PFSK-1 (cell line): ENCODE data around the gene SH3GLB1.

ENCODE experiments used
- POLR2AphosphoS5 ChIP-seq: IDR thresholded peaks from 2 replicates; pipeline ENCODE4 v1.6.1; 2012; ENCODE audit warnings: low read depth, mild to moderate bottlenecking, control low read depth, low read length, moderate library complexity
- SIN3A ChIP-seq: IDR thresholded peaks from 2 replicates; pipeline ENCODE4 v1.6.1; 2012; ENCODE audit warnings: mild to moderate bottlenecking, low read length, moderate library complexity, borderline replicate concordance; ENCODE audit not compliant: insufficient read depth

DNA sequence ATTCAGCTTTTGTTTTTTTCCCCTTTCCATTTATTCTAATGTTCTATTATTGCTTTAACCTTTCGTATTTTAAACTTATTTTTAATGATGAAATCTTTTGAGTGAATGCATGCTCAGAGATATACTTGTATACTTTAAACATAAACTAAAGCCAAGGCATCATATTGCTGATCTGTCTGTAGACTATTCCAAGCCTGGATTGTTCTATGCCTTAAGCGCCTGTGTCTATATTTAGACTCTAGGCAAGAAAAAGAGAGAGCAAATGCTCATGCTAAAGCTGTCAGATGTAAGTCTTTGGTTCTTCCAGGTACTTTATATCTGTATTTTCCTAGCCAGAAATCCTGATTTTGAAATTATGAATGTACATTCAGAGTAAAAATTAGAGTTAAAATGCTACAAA lies 14.4 kb downstream of the SH3GLB1 start:
- TF ChIP-seq SIN3A = no peak
- no peak for TF ChIP-seq POLR2AphosphoS5
